Measurements from ENCODE around the gene RNF214. TPM values are rescaled to one million over a fixed set of nuclear protein-coding genes. Genes with fewer than 3 reads are reported as not detected.
A peak's percentile ranks its signal among the peaks of the same experiment; 100 is the strongest.

The RNF214 gene
- total and polyA plus RNA-seq, 2 donors (not counting 1 experiment from before 2014, with no cell fraction given): 16.0 to 36.1 TPM

DNA sequence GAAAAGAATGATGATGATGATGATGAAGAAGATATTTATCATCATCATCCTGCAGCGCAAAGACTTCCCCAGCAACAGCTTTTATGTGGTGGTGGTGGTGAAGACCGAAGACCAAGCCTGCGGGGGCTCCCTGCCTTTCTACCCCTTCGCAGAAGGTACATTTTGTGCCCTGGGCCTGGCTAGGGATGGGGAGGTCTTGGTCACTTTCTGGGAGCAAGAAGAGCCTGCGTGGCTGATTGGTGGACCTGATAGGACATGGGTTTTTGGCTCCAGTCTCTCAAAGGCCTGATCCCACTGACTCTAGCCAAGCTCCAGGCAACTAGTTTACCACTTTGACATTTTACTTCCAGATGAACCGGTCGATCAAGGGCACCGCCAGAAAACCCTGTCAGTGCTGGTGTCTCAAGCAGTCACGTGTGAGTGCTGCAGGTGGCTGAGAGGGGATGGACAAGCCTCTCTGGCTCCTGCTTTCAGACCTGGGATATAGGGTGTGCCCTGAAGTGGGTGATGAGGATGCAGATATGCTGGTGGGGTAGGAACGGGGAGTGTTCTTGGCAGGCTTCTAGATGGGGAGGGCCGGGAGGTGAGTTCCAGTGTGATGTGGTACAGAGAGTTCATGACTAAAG, 48.6 kb upstream of the RNF214 start:
- H3K9ac ChIP-seq (ENCODE audit: low read length): no peak overlapping the region
- Mint-ChIP-seq H3K27ac (peak overlapping the region; percentile 80), H3K4me3 (no peak overlapping the region), H3K4me1 (peaks cover 69% of the 10 kb centered on the region), H3K27me3 (no peaks in the 10 kb centered on the region), H3K9me3 (ENCODE audit: insufficient read depth) (no peaks in the 10 kb centered on the region)
- H3K4me3 ChIP-seq (ENCODE audit: control extremely low read depth in 1 of 5, extremely low read depth in 1 of 5, insufficient read depth in 1 of 5, low read depth in 2 of 5, low read length in 4 of 5): no peak overlapping the region
- H3K36me3 ChIP-seq (replicated peaks in 1 of 2; ENCODE audit: control extremely low read depth in 1 of 2, control insufficient read depth in 1 of 2, extremely low read depth in 1 of 2, insufficient read depth in 2 of 2, low read length in 1 of 2): peaks cover 0 to 55% of the 10 kb centered on the region in 2 experiments
- ChIA-PET CTCF (interaction anchor here (0.9 to 14.8 kb wide), 3 partner anchors 13 to 40 kb away, joined by 3 to 309 read pairs (median 26); partner anchors contain the start of genes PCSK7 and RNF214), POLR2A (interaction anchor here (1.0 to 1.2 kb wide), 2 partner anchors 21 to 45 kb away, joined by 3 read pairs; no protein-coding TSS in a partner anchor)
- peaks cover 60 to 71% of the 10 kb centered on the region in 2 donors for H3K4me1 ChIP-seq (ENCODE audit: control insufficient read depth in 2 of 2, insufficient read depth in 2 of 2, low read length in 2 of 2)
- TF ChIP-seq EZH2 (IDR thresholded peaks at IDR 0.05; ENCODE audit: borderline replicate concordance, insufficient read depth, low read depth, low read length, poor library complexity, severe bottlenecking): no peak
- TF ChIP-seq, protein P1, sequence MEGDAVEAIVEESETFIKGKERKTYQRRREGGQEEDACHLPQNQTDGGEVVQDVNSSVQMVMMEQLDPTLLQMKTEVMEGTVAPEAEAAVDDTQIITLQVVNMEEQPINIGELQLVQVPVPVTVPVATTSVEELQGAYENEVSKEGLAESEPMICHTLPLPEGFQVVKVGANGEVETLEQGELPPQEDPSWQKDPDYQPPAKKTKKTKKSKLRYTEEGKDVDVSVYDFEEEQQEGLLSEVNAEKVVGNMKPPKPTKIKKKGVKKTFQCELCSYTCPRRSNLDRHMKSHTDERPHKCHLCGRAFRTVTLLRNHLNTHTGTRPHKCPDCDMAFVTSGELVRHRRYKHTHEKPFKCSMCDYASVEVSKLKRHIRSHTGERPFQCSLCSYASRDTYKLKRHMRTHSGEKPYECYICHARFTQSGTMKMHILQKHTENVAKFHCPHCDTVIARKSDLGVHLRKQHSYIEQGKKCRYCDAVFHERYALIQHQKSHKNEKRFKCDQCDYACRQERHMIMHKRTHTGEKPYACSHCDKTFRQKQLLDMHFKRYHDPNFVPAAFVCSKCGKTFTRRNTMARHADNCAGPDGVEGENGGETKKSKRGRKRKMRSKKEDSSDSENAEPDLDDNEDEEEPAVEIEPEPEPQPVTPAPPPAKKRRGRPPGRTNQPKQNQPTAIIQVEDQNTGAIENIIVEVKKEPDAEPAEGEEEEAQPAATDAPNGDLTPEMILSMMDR (IDR thresholded peaks at IDR 0.05): no peak
- peak overlapping the region in 1 of 2 donors; percentile 32 for H3K27ac ChIP-seq (ENCODE audit: low read length in 2 of 2)
- DNase-seq: no peak
- no peak overlapping the region for H3K4me2 ChIP-seq (replicated peaks; ENCODE audit: low read depth, low read length, poor library complexity, severe bottlenecking)
- H3K9me3 ChIP-seq (ENCODE audit: control extremely low read depth in 1 of 3, control insufficient read depth in 2 of 3, insufficient read depth in 1 of 3, low read length in 2 of 3): no peaks in the 10 kb centered on the region
- no peaks in the 10 kb centered on the region for H4K20me1 ChIP-seq (ENCODE audit: control insufficient read depth, insufficient read depth, low read length, poor library complexity, severe bottlenecking)
- no peaks in the 10 kb centered on the region for H3K27me3 ChIP-seq (replicated peaks in 1 of 4; ENCODE audit: control extremely low read depth in 1 of 4, control insufficient read depth in 3 of 4, insufficient read depth in 4 of 4, low read length in 3 of 4)
- WGBS (ENCODE audit: insufficient coverage): 98% methylated on average over 6 of the region's 11 CpGs
- no peak overlapping the region for H2AFZ ChIP-seq (ENCODE audit: insufficient read depth, low read depth, low read length, poor library complexity, severe bottlenecking)
- ATAC-seq (ENCODE audit: low read depth): no peak
- peaks cover 55% of the 10 kb centered on the region for H3K79me2 ChIP-seq (ENCODE audit: control insufficient read depth, insufficient read depth, low read length)
- intact Hi-C loops (cut with micrococcal nuclease): no loop called here
